HEK293 (cell line): Measurements from ENCODE around the gene EID3.

Experiments
- CTCF ChIP-seq: fragments of 450-650 bp; formaldehyde crosslinking; IDR thresholded peaks from 2 replicates; pipeline ENCODE4 v1.5.1; 2016; ENCODE audit warnings: missing biosample characterization, missing genetic modification characterization
- KLF1 ChIP-seq: fragments of 450-650 bp; formaldehyde crosslinking; IDR thresholded peaks from 2 replicates; pipeline ENCODE4 v1.5.1; 2016; ENCODE audit warnings: missing biosample characterization, missing genetic modification characterization
- KLF10 ChIP-seq: fragments of 450-650 bp; IDR thresholded peaks from 2 replicates; pipeline ENCODE4 v1.5.1; 2018; ENCODE audit warnings: missing biosample characterization, mild to moderate bottlenecking, missing genetic modification characterization
- PATZ1 ChIP-seq: fragments of 450-650 bp; formaldehyde crosslinking; IDR thresholded peaks from 2 replicates; pipeline ENCODE4 v1.5.1; 2016; ENCODE audit warnings: missing biosample characterization, missing genetic modification characterization
- PBX3 ChIP-seq: sonication (generic); formaldehyde crosslinking; IDR thresholded peaks from 2 replicates; pipeline ENCODE4 v1.8.1; 2022; ENCODE audit warnings: mild to moderate bottlenecking, moderate library complexity, missing genetic modification reagents
- RBAK ChIP-seq: fragments of 450-650 bp; formaldehyde crosslinking; IDR thresholded peaks from 2 replicates; pipeline ENCODE4 v1.5.1; 2016; ENCODE audit warnings: missing biosample characterization, missing genetic modification characterization
- ZBTB21 ChIP-seq: fragments of 450-650 bp; formaldehyde crosslinking; IDR thresholded peaks from 2 replicates; pipeline ENCODE4 v1.5.1; 2017; ENCODE audit warnings: missing biosample characterization, missing genetic modification characterization
- ZNF10 ChIP-seq: fragments of 450-650 bp; formaldehyde crosslinking; IDR thresholded peaks from 2 replicates; pipeline ENCODE4 v1.5.1; 2017; ENCODE audit warnings: missing biosample characterization, missing genetic modification characterization
- ZNF19 ChIP-seq: fragments of 450-650 bp; formaldehyde crosslinking; IDR thresholded peaks from 2 replicates; pipeline ENCODE4; 2016; ENCODE audit warnings: missing biosample characterization, missing genetic modification characterization, low read depth
- ZNF24 ChIP-seq: fragments of 450-650 bp; formaldehyde crosslinking; IDR thresholded peaks from 2 replicates; pipeline ENCODE4 v1.5.1; 2016; ENCODE audit warnings: missing biosample characterization, missing genetic modification characterization
- ZNF544 ChIP-seq: fragments of 450-650 bp; formaldehyde crosslinking; IDR thresholded peaks from 2 replicates; pipeline ENCODE4 v1.5.0; 2017; ENCODE audit warnings: missing biosample characterization, missing genetic modification characterization
- ZNF707 ChIP-seq: fragments of 450-650 bp; formaldehyde crosslinking; IDR thresholded peaks from 2 replicates; pipeline ENCODE4 v1.5.1; 2016; ENCODE audit warnings: missing biosample characterization, missing genetic modification characterization

- TF ChIP-seq CTCF (tag by site-specific recombination) (no peak), ZNF24 (no peak), KLF10 (tag by site-specific recombination) (no peak), KLF1 (tag by site-specific recombination) (no peak), ZNF707 (no peak), ZBTB21 (tag by site-specific recombination) (no peak), PATZ1 (tag by site-specific recombination) (no peak), ZNF544 (tag by site-specific recombination) (no peak), RBAK (tag by site-specific recombination) (no peak), ZNF10 (no peak), ZNF19 (tag by site-specific recombination) (no peak), PBX3 (CRISPR knock-in tag) (no peak)
Observed at GRCh38 chr12:104307655-104308000, 4.1 kb downstream of the EID3 start.
